GM12878 (cell line): ENCODE results near the gene SKAP1. TPM values are rescaled to one million over a fixed set of nuclear protein-coding genes. Genes with fewer than 3 reads are reported as not detected.

Experiments
- ATAC-seq: fragments of 200-7000 bp; cut with Tn5 transposase; 3 replicates; pipeline ENCODE4 v1.9.1; 2020; ENCODE audit warnings: mild to moderate bottlenecking, moderate library complexity
- BruUV-seq: library from RNA; stranded (reverse); fragments of 400-500 nt; replicated peaks from 2 replicates; lab custom pipeline; 2021; lab: Mats Ljungman, UMichigan
- CTCF ChIA-PET: fragments of 300-600 bp; sonication (Branson Sonifier 250); formaldehyde crosslinking; extraction: SDS; loops from one replicate; lab custom pipeline; 2021; ENCODE audit warnings: inconsistent platforms; lab: Yijun Ruan, JAX
- POLR2A ChIA-PET: fragments of 350-600 bp; formaldehyde crosslinking; extraction: SDS; loops from one replicate; lab custom pipeline; 2021; ENCODE audit warnings: inconsistent platforms; lab: Charles Lee
- RAD21 ChIA-PET: fragments of 300-600 bp; sonication (Branson Sonifier 250); formaldehyde crosslinking; loops from one replicate; lab custom pipeline; 2023; ENCODE audit warnings: antibody characterized with exemption; ENCODE audit not compliant: unreplicated experiment; lab: Charles Lee
- SMC1A ChIA-PET: fragments of 300-600 bp; sonication (Branson Sonifier 250); formaldehyde crosslinking; loops from one replicate; lab custom pipeline; 2023; ENCODE audit not compliant: unreplicated experiment, uncharacterized antibody; lab: Charles Lee
- DNase-seq: peaks from one replicate; pipeline ENCODE4 v3.0.0-alpha.2; 2011; ENCODE audit warnings: low read depth, low spot score
- FAIRE-seq: peaks from 3 replicates; lab custom pipeline; 2011; peaks lifted over from hg19 to GRCh38; lab: Jason Lieb, UNC
- H2AFZ ChIP-seq: 2 replicates; pipeline ENCODE4 v1.6.0; 2011; ENCODE audit warnings: low read depth, low read length, control low read depth; ENCODE audit not compliant: control insufficient read depth
- H3K27ac ChIP-seq: 2 replicates; pipeline ENCODE4 v1.5.1; 2011; ENCODE audit warnings: control low read depth; ENCODE audit not compliant: control insufficient read depth, insufficient read depth
- H3K27me3 ChIP-seq, 2 experiments: replicated peaks in 1 of 2; 2 replicates each; pipeline versions ENCODE4 v1.6.0 to v1.6.1; 2011; ENCODE audit warnings: low read length in 1 of 2; ENCODE audit not compliant: control insufficient read depth in 2 of 2, insufficient read depth in 2 of 2
- H3K36me3 ChIP-seq, 2 experiments: 2 replicates each; pipeline ENCODE4 v1.5.1; 2011; ENCODE audit warnings: low read length in 1 of 2; ENCODE audit not compliant: control insufficient read depth in 2 of 2, insufficient read depth in 2 of 2
- H3K4me1 ChIP-seq: 2 replicates; pipeline ENCODE4 v1.6.1; 2011; ENCODE audit warnings: mild to moderate bottlenecking, low read length, moderate library complexity, mixed read lengths; ENCODE audit not compliant: control insufficient read depth, insufficient read depth
- H3K4me2 ChIP-seq: 2 replicates; pipeline ENCODE4 v1.6.0; 2011; ENCODE audit warnings: control low read depth; ENCODE audit not compliant: control insufficient read depth, insufficient read depth
- H3K4me3 ChIP-seq: fragments of 200-600 bp; sonication (generic); 2 replicates; pipeline ENCODE4 v1.5.1; 2016
- H3K79me2 ChIP-seq: 2 replicates; pipeline ENCODE4 v1.6.0; 2011; ENCODE audit warnings: low read length; ENCODE audit not compliant: control insufficient read depth, insufficient read depth
- H3K9ac ChIP-seq: 2 replicates; pipeline ENCODE4 v1.8.0; 2011; ENCODE audit warnings: low read length, control low read depth, mixed read lengths; ENCODE audit not compliant: control insufficient read depth, insufficient read depth
- H3K9me3 ChIP-seq: replicated peaks from 3 replicates; pipeline ENCODE4 v1.5.1; 2011; ENCODE audit warnings: mild to moderate bottlenecking, low read length; ENCODE audit not compliant: control insufficient read depth, insufficient read depth
- H4K20me1 ChIP-seq: 2 replicates; pipeline ENCODE4 v1.6.0; 2011; ENCODE audit not compliant: control insufficient read depth, insufficient read depth
- BMI1 ChIP-seq: fragments of 450-650 bp; IDR thresholded peaks from 2 replicates; pipeline ENCODE4 v1.6.1; 2016; ENCODE audit warnings: mild to moderate bottlenecking, moderate library complexity, borderline replicate concordance
- CBFB ChIP-seq: IDR thresholded peaks from 2 replicates; pipeline ENCODE4 v1.6.1; 2016; ENCODE audit warnings: antibody characterized with exemption, low read depth
- CUX1 ChIP-seq: IDR thresholded peaks from 2 replicates; pipeline ENCODE4 v1.6.1; 2012; ENCODE audit warnings: improper control_type of control experiment, low read depth, low read length; ENCODE audit not compliant: insufficient replicate concordance
- EP300 ChIP-seq, 2 experiments: fragments of 150-350 bp in 1 of 2; IDR thresholded peaks; 2 replicates each; pipeline ENCODE4 v1.6.1; 2011 to 2012; ENCODE audit warnings: low read depth in 2 of 2, low read length in 2 of 2, borderline replicate concordance in 1 of 2, improper control_type of control experiment in 1 of 2, inconsistent platforms in 1 of 2; ENCODE audit not compliant: control insufficient read depth in 1 of 2
- NR2C2 ChIP-seq: IDR thresholded peaks from 2 replicates; pipeline ENCODE4 v1.6.1; 2011; ENCODE audit warnings: borderline replicate concordance, low read depth; ENCODE audit not compliant: control insufficient read depth, insufficient read length
- RAD51 ChIP-seq: fragments of 450-650 bp; IDR thresholded peaks from 2 replicates; pipeline ENCODE4 v1.6.1; 2016; ENCODE audit warnings: moderate library complexity, mild to moderate bottlenecking, inconsistent platforms
- WGBS: methylation state at CpG from one replicate; pipeline ENCODE4 v1.1.6; 2016; ENCODE audit warnings: low lambda C conversion rate; ENCODE audit not compliant: insufficient replicate concordance, insufficient coverage; ENCODE audit errors: missing lambda C conversion rate; 5-methylcytosine and 5-hydroxymethylcytosine counted together
- in situ Hi-C: fragments of 300-500 bp; cut with MboI; formaldehyde crosslinking; loops from 9 replicates; pipeline ENCODE4 v1.14.3; 2018; ENCODE audit warnings: mixed read lengths
- intact Hi-C: fragments of 100-400 bp; cut with micrococcal nuclease; formaldehyde crosslinking; loops from one replicate; pipeline ENCODE4 v1.14.2; 2022; ENCODE audit not compliant: unreplicated experiment
- polyA plus RNA-seq, 11 experiments: library from polyadenylated mRNA; depleted of rRNA in 4 of 11; unstranded in 6 of 11; stranded (reverse) in 5 of 11; fragments of >200 nt; fragmentation: Nextera tagmentation in 4 of 11; fragmentation: Illumina TruSeq in 1 of 11; extraction: Ambion mirVana in 4 of 11; extraction: Trizol in 1 of 11; gene quantifications; 1 replicate in 1 of 11; 2 replicates in 10 of 11; pipeline versions ENCODE4 v1.2.1 to v1.2.3, GENCODE V29; 2011 to 2016; ENCODE audit warnings: inconsistent platforms in 2 of 11, missing spikeins in 2 of 11, low read depth in 1 of 11
- total RNA-seq, 4 experiments: library from RNA; depleted of rRNA in 3 of 4; stranded (reverse); fragments of >200 nt in 3 of 4; fragmentation: Illumina TruSeq in 1 of 4; extraction: Trizol in 1 of 4; gene quantifications; 2 replicates each; pipeline versions ENCODE4 v1.2.1 to v1.2.3, GENCODE V29; 2013 to 2021

The SKAP1 gene
- total and polyA plus RNA-seq, 10 of the 15 experiments (the other 5 are each of a cell fraction or from before 2014, with no cell fraction given), result 17.1 to 97.6 (median 35.9) TPM

GRCh38 chr17:48225725-48226567 is 204.1 kb downstream of the SKAP1 start:
- Histone ChIP-seq H3K4me3 (no peak overlapping the region), H4K20me1 (no peaks in the 10 kb centered on the region), H2AFZ (no peak overlapping the region), H3K4me1 (no peaks in the 10 kb centered on the region), H3K4me2 (no peak overlapping the region), H3K79me2 (no peaks in the 10 kb centered on the region), H3K9ac (no peak overlapping the region), H3K27ac (no peak overlapping the region), H3K27me3 (no peaks in the 10 kb centered on the region), H3K36me3 (no peaks in the 10 kb centered on the region; a peak in 1 of 4 replicates), H3K9me3 (no peaks in the 10 kb centered on the region)
- ATAC-seq (no peak), FAIRE-seq (no peak), DNase-seq (no peak)
- TF ChIP-seq CBFB (no peak), RAD51 (no peak), CUX1 (no peak), EP300 (IDR thresholded peaks at IDR 0.05; ENCODE audit: borderline replicate concordance in 1 of 2, control insufficient read depth in 1 of 2, low read depth in 2 of 2, low read length in 2 of 2) (no peak), NR2C2 (no peak), BMI1 (no peak)
- in situ Hi-C loops, result no loop called here
- BruUV-seq, result no TSS peak
- CTCF ChIA-PET, result interaction anchor here (0.6 to 2.9 kb wide), 5 partner anchors 10 to 630 kb away, joined by 3 to 11 read pairs (median 6); no protein-coding TSS in a partner anchor
- WGBS, result 56% methylated on average over 6 of the region's 6 CpGs
- RAD21 ChIA-PET, result interaction anchor here (1.9 kb wide), 1 partner anchor 37 kb away, joined by 4 read pairs; no protein-coding TSS in a partner anchor
- SMC1A ChIA-PET, result interaction anchor here (0.8 to 2.0 kb wide), 5 partner anchors 10 to 367 kb away, joined by 3 to 6 read pairs (median 4); partner anchors contain the start of gene HOXB5
- POLR2A ChIA-PET, result interaction anchor here (0.9 to 1.5 kb wide), 2 partner anchors 12 to 14 kb away, joined by 3 to 5 read pairs; no protein-coding TSS in a partner anchor
- intact Hi-C loops, result no loop called here
